ENCODE measurements around the gene CLTA. TPM values are rescaled to one million over a fixed set of nuclear protein-coding genes. Genes with fewer than 3 reads are reported as not detected.

CLTA gene
- polyA plus RNA-seq, 2 of the 4 experiments (the other 2 are of a cell fraction): 291 to 312 TPM

GRCh38 chr9:36213387-36213786 is 22.7 kb downstream of the CLTA start:
- 99% methylated on average over 4 of the region's 4 CpGs for WGBS (ENCODE audit: missing lambda C conversion rate)
- no peak for ATAC-seq
- no peaks in the 10 kb centered on the region for H3K9me3 ChIP-seq
- ChIA-PET CTCF (interaction anchor here (0.6 to 2.3 kb wide), 11 partner anchors 8 to 384 kb away, joined by 3 to 13 read pairs (median 4); no protein-coding TSS in a partner anchor), POLR2A (interaction anchor here (1.0 kb wide), 1 partner anchor 23 kb away, joined by 6 read pairs; the partner anchor contains the start of gene CLTA)
- H3K4me3 ChIP-seq: no peak overlapping the region
- H3K4me2 ChIP-seq: no peak overlapping the region
- TF ChIP-seq BHLHE40 (IDR thresholded peaks at IDR 0.05; ENCODE audit: low read depth, low read length) (no peak), ZSCAN20 (CRISPR knock-in tag; IDR thresholded peaks at IDR 0.05) (no peak)
- 0 out of 3 replicates have a peak, but pooled peaks cover 4% of the 10 kb centered on the region for H3K4me1 ChIP-seq
- no peak for FAIRE-seq
- no peak overlapping the region for H3K27ac ChIP-seq
- no peak for DNase-seq (ENCODE audit: low read depth in 1 of 2, low spot score in 1 of 2)

- no peaks in the 10 kb centered on the region for H3K9me3 ChIP-seq
- no peak overlapping the region for H3K4me2 ChIP-seq
- DNase-seq (ENCODE audit: low read depth in 1 of 2, low spot score in 1 of 2) (no peak), FAIRE-seq (no peak), ATAC-seq (no peak)
- TF ChIP-seq ZNF302 (CRISPR knock-in tag; IDR thresholded peaks at IDR 0.05): no peak
- no peak for TF ChIP-seq TFCP2L1 (CRISPR knock-in tag; IDR thresholded peaks at IDR 0.05)
- no peak for TF ChIP-seq MYC (IDR thresholded peaks at IDR 0.05; ENCODE audit: borderline replicate concordance, low read length)
- no peak for TF ChIP-seq NFE2L2 (conservative IDR thresholded peaks at IDR 0.05; ENCODE audit: low read length)
- TF ChIP-seq HDAC2 (IDR thresholded peaks at IDR 0.05): no peak
- TF ChIP-seq RCOR1 (IDR thresholded peaks at IDR 0.05; ENCODE audit: low read depth, low read length): no peak
- H3K4me1 ChIP-seq: 0 out of 3 replicates have a peak, but pooled peaks cover 4% of the 10 kb centered on the region
- no peak overlapping the region for H3K4me3 ChIP-seq
- WGBS (ENCODE audit: missing lambda C conversion rate): 83% methylated on average over 4 of the region's 4 CpGs
- POLR2A ChIA-PET: no interaction called here
- CTCF ChIA-PET: interaction anchor here (0.6 to 2.3 kb wide), 7 partner anchors 9 to 310 kb away, joined by 3 to 13 read pairs (median 5); no protein-coding TSS in a partner anchor
- H3K27ac ChIP-seq: no peak overlapping the region
Measured at GRCh38 chr9:36213989-36214388, 23.3 kb downstream of the CLTA start.

- no peak overlapping the region for H3K4me3 ChIP-seq
- H3K27ac ChIP-seq: no peak overlapping the region
- FAIRE-seq (no peak), ATAC-seq (no peak), DNase-seq (ENCODE audit: low read depth in 1 of 2, low spot score in 1 of 2) (no peak)
- no peak for TF ChIP-seq REST (IDR thresholded peaks at IDR 0.05)
- no peak for TF ChIP-seq PHF8 (IDR thresholded peaks at IDR 0.05; ENCODE audit: borderline replicate concordance, low read depth)
- TF ChIP-seq RNF2 (IDR thresholded peaks at IDR 0.05; ENCODE audit: borderline replicate concordance, low read depth): no peak
- no peaks in the 10 kb centered on the region for H3K9me3 ChIP-seq
- CTCF ChIA-PET: interaction anchor here (0.6 to 2.6 kb wide), 4 partner anchors 9 to 186 kb away, joined by 3 to 13 read pairs (median 8); no protein-coding TSS in a partner anchor
- H3K4me1 ChIP-seq: 0 out of 3 replicates have a peak, but pooled peaks cover 4% of the 10 kb centered on the region
- no peak overlapping the region for H3K4me2 ChIP-seq
- POLR2A ChIA-PET: no interaction called here
Measured at GRCh38 chr9:36214571-36214970, 23.9 kb downstream of the CLTA start.

GRCh38 chr9:36217256-36217968 is 26.7 kb downstream of the CLTA start:
- POLR2A ChIA-PET: no interaction called here
- H3K4me1 ChIP-seq: 0 out of 3 replicates have a peak, but pooled peaks cover 4% of the 10 kb centered on the region
- peaks cover under 1% of the 10 kb centered on the region; the same call in 2 of the 3 replicates for H3K9me3 ChIP-seq
- H3K4me3 ChIP-seq: no peak overlapping the region
- ATAC-seq (no peak), FAIRE-seq (no peak), DNase-seq (ENCODE audit: low read depth in 1 of 2, low spot score in 1 of 2) (no peak)
- 80% methylated on average over 13 of the region's 13 CpGs for WGBS (ENCODE audit: missing lambda C conversion rate)
- no peak overlapping the region for H3K4me2 ChIP-seq
- TF ChIP-seq CTCF (IDR thresholded peaks at IDR 0.05) (no peak), USF2 (IDR thresholded peaks at IDR 0.05) (peak; percentile 55), HOXB13 (CRISPR knock-in tag; IDR thresholded peaks at IDR 0.05; ENCODE audit: low read depth) (no peak), SMC3 (IDR thresholded peaks at IDR 0.05) (no peak), TFCP2L1 (CRISPR knock-in tag; IDR thresholded peaks at IDR 0.05) (no peak)
- CTCF ChIA-PET: interaction anchor here (0.9 to 2.6 kb wide), 4 partner anchors 10 to 20 kb away, joined by 3 to 12 read pairs (median 3); no protein-coding TSS in a partner anchor
- no peak overlapping the region for H3K27ac ChIP-seq

Measured in A549 (cell line).